Endothelial cell of umbilical vein (primary cell): ENCODE data around the gene TAF3. TPM values are rescaled to one million over a fixed set of nuclear protein-coding genes. Genes with fewer than 3 reads are reported as not detected.

ENCODE experiments used
- BruUV-seq: library from RNA; stranded (reverse); fragments of 400-500 nt; replicated peaks from 2 replicates; lab custom pipeline; 2021; lab: Mats Ljungman, UMichigan
- CTCF ChIA-PET: fragments of 300-600, 350-600 bp; sonication (Branson Sonifier 250); formaldehyde crosslinking; loops from one replicate; lab custom pipeline; 2021; ENCODE audit warnings: antibody characterized with exemption, inconsistent platforms; lab: Charles Lee
- POLR2A ChIA-PET: fragments of 300-600, 350-600 bp; sonication (Branson Sonifier 250); formaldehyde crosslinking; loops from one replicate; lab custom pipeline; 2021; ENCODE audit warnings: antibody characterized with exemption, inconsistent platforms; lab: Charles Lee
- DNase-seq: peaks from one replicate; pipeline ENCODE4 v3.0.0-alpha.2; 2011; ENCODE audit warnings: low read depth, low spot score
- FAIRE-seq: peaks from 2 replicates; lab custom pipeline; 2011; peaks lifted over from hg19 to GRCh38; lab: Jason Lieb, UNC
- H2AFZ ChIP-seq: 2 replicates; pipeline ENCODE4 v1.6.0; 2012; ENCODE audit warnings: low read depth, low read length, control low read depth, inconsistent platforms
- H3K27ac ChIP-seq: 2 replicates; pipeline ENCODE4 v1.5.1; 2011; ENCODE audit warnings: low read depth, mild to moderate bottlenecking, control low read depth, low read length, moderate library complexity; ENCODE audit not compliant: insufficient read depth
- H3K27me3 ChIP-seq, 2 experiments: 2 replicates each; pipeline versions ENCODE4 v1.6.0 to v1.6.1; 2011; ENCODE audit warnings: low read length in 2 of 2, mixed read lengths in 1 of 2; ENCODE audit not compliant: control insufficient read depth in 2 of 2, insufficient read depth in 2 of 2
- H3K36me3 ChIP-seq, 2 experiments: 2 replicates in 1 of 2; 3 replicates in 1 of 2; pipeline ENCODE4 v1.5.1; 2011; ENCODE audit warnings: low read length in 2 of 2, mild to moderate bottlenecking in 1 of 2, moderate library complexity in 1 of 2; ENCODE audit not compliant: control insufficient read depth in 2 of 2, insufficient read depth in 2 of 2; ENCODE audit errors: extremely low read depth in 1 of 2
- H3K4me1 ChIP-seq: 3 replicates; pipeline ENCODE4 v1.5.1; 2011; ENCODE audit warnings: mild to moderate bottlenecking, low read length; ENCODE audit not compliant: control insufficient read depth, insufficient read depth; ENCODE audit errors: extremely low read depth
- H3K4me2 ChIP-seq: 2 replicates; pipeline ENCODE4 v1.6.1; 2011; ENCODE audit warnings: low read length, control low read depth, mixed read lengths; ENCODE audit not compliant: insufficient read depth
- H3K4me3 ChIP-seq, 3 experiments: fragments of 200-600 bp in 1 of 3; sonication (generic), shearing (Covaris generic) in 1 of 3; replicated peaks in 1 of 3; 2 replicates each; pipeline ENCODE4 v1.5.1; 2011 to 2016; ENCODE audit warnings: control low read depth in 3 of 3, low read length in 3 of 3, mild to moderate bottlenecking in 2 of 3, inconsistent platforms in 1 of 3, low read depth in 1 of 3, moderate library complexity in 1 of 3; ENCODE audit not compliant: insufficient read depth in 1 of 3
- H3K79me2 ChIP-seq: 2 replicates; pipeline ENCODE4 v1.6.0; 2012; ENCODE audit warnings: low read length, inconsistent platforms; ENCODE audit not compliant: control insufficient read depth, insufficient read depth
- H3K9ac ChIP-seq: replicated peaks from 2 replicates; pipeline ENCODE3; 2011; ENCODE audit warnings: low read length, control low read depth; ENCODE audit not compliant: insufficient read depth; ENCODE audit errors: extremely low read depth
- H3K9me1 ChIP-seq: replicated peaks from 3 replicates; pipeline ENCODE4 v1.6.0; 2011; ENCODE audit warnings: mild to moderate bottlenecking, low read length; ENCODE audit not compliant: control insufficient read depth, insufficient read depth; ENCODE audit errors: extremely low read depth
- H3K9me3 ChIP-seq: replicated peaks from 2 replicates; pipeline ENCODE4 v1.5.1; 2012; ENCODE audit warnings: low read length, inconsistent platforms; ENCODE audit not compliant: control insufficient read depth, insufficient read depth
- H4K20me1 ChIP-seq: replicated peaks from 2 replicates; pipeline ENCODE3; 2011; ENCODE audit warnings: mild to moderate bottlenecking, low read length; ENCODE audit not compliant: control insufficient read depth, insufficient read depth; ENCODE audit errors: extremely low read depth
- POLR2AphosphoS5 ChIP-seq: IDR thresholded peaks from 2 replicates; pipeline ENCODE4 v1.6.1; 2012; ENCODE audit warnings: low read depth, mild to moderate bottlenecking, control low read depth, low read length, moderate library complexity; ENCODE audit not compliant: insufficient read depth
- dilution Hi-C: fragments of 300-500 bp; cut with MboI; formaldehyde crosslinking; loops from one replicate; pipeline ENCODE4 v1.15.0; 2019; ENCODE audit warnings: low sequenced_read_pairs; ENCODE audit not compliant: extremely low pct_ligation_motif_present
- intact Hi-C: fragments of 100-400 bp; cut with micrococcal nuclease; formaldehyde crosslinking; loops from one replicate; pipeline ENCODE4 v1.10.0; 2022
- polyA plus RNA-seq, 4 experiments: library from polyadenylated mRNA; depleted of rRNA in 3 of 4; stranded (reverse) in 3 of 4; unstranded in 1 of 4; fragments of >200 nt; gene quantifications; 2 replicates each; pipeline versions ENCODE4 v1.2.1 to v1.2.3, GENCODE V29; 2011 to 2012; ENCODE audit warnings: missing spikeins in 1 of 4
- total RNA-seq: library from RNA; stranded (reverse); gene quantifications from 2 replicates; pipeline ENCODE4 v1.2.3, GENCODE V29; 2021
- TF ChIP-seq, protein P1 (sequence below), 2 donors: IDR thresholded peaks; 1 replicate in 1 of 2; 2 replicates in 1 of 2; pipeline ENCODE4 v1.5.1; 2011; ENCODE audit warnings: low read length in 2 of 2, mild to moderate bottlenecking in 2 of 2, moderate library complexity in 2 of 2, control low read depth in 1 of 2, inconsistent platforms in 1 of 2, low read depth in 1 of 2; ENCODE audit not compliant: insufficient read depth in 1 of 2; ENCODE audit errors: extremely low read depth in 1 of 2

TAF3 gene
- total and polyA plus RNA-seq, 2 donors (not counting 3 experiments of a cell fraction or from before 2014, with no cell fraction given): 2.4 to 10.5 TPM

DNA sequence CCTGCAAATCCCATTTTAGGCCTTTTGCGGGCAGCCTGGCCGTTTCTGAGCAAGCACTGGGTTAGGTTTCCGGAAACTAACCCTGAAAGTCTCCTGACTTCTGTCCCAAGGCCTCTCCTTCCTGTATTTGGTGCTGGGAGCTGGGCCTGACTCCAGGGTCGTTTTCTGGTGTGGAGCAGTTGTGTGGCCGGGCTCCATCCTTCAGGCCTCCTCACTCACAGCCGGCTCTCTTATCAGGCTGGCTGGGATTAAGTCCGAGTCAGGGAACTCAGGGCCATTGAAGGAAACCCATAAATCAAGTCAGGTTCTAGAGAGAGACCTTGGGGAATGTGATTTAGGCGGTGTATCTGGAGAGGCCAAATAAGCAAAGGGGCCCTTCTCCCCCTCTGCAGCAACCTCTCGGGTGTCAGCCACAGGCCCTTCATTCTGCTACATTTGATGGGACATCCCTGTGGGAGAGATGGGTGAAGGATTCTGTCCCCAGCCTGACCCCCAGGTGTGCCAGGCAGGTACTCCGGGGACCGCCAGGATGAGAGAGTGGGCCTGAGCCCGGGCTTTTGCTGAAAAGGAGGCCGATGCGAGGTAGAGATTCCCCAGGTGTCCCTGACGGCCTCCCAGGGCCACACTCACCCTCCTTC is 239.4 kb downstream of the TAF3 start:
- Histone ChIP-seq H3K4me2 (peak overlapping the region; percentile 88), H3K79me2 (peaks cover 83% of the 10 kb centered on the region), H3K9me3 (no peaks in the 10 kb centered on the region), H3K9me1 (no peaks in the 10 kb centered on the region), H3K36me3 (peaks cover 0 to 19% of the 10 kb centered on the region in 2 experiments), H2AFZ (no peak overlapping the region), H3K9ac (peak overlapping the region; percentile 77), H3K27ac (peak overlapping the region; percentile 79), H4K20me1 (no peaks in the 10 kb centered on the region), H3K27me3 (no peaks in the 10 kb centered on the region), H3K4me1 (peaks cover 56% of the 10 kb centered on the region), H3K4me3 (peak overlapping the region; percentile 81 to 95 (median 91))
- TF ChIP-seq, protein P1, sequence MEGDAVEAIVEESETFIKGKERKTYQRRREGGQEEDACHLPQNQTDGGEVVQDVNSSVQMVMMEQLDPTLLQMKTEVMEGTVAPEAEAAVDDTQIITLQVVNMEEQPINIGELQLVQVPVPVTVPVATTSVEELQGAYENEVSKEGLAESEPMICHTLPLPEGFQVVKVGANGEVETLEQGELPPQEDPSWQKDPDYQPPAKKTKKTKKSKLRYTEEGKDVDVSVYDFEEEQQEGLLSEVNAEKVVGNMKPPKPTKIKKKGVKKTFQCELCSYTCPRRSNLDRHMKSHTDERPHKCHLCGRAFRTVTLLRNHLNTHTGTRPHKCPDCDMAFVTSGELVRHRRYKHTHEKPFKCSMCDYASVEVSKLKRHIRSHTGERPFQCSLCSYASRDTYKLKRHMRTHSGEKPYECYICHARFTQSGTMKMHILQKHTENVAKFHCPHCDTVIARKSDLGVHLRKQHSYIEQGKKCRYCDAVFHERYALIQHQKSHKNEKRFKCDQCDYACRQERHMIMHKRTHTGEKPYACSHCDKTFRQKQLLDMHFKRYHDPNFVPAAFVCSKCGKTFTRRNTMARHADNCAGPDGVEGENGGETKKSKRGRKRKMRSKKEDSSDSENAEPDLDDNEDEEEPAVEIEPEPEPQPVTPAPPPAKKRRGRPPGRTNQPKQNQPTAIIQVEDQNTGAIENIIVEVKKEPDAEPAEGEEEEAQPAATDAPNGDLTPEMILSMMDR (IDR thresholded peaks at IDR 0.05; ENCODE audit: extremely low read depth in 1 of 2, insufficient read depth in 1 of 2, low read depth in 1 of 2, low read length in 2 of 2): no peak
- peak; percentile 21 for TF ChIP-seq POLR2AphosphoS5
- intact Hi-C loops: loop anchor here (1.0 to 10.0 kb wide), 3 partner anchors 8 to 1017 kb away; no protein-coding TSS in a partner anchor
- ChIA-PET CTCF (interaction anchor here (0.8 to 2.3 kb wide), 3 partner anchors 8 to 186 kb away, joined by 4 to 9 read pairs (median 4); no protein-coding TSS in a partner anchor), POLR2A (no interaction called here)
- dilution Hi-C loops: no loop called here
- DNase-seq: peak; percentile 61
- BruUV-seq: no TSS peak
- peak; percentile 76 for FAIRE-seq
